Activated CD4-positive, alpha-beta memory T cell treated with anti-CD3 and anti-CD28 coated beads for 36 hours (primary cell): ENCODE measurements around the gene TMEM41B. TPM values are rescaled to one million over a fixed set of nuclear protein-coding genes. Genes with fewer than 3 reads are reported as not detected.
"Not testable (repeated sequence)": the region's sequence is repeated elsewhere in the genome, so short reads cannot be mapped to it uniquely, and the experiment has no call there.

Source experiments
- CTCF ChIA-PET: fragments of 350-600 bp; sonication (Branson Sonifier 250); formaldehyde crosslinking; loops from one replicate; lab custom pipeline; 2021; ENCODE audit warnings: antibody characterized with exemption, inconsistent platforms; lab: Charles Lee
- POLR2A ChIA-PET: fragments of 350-600 bp; sonication (Branson Sonifier 250); formaldehyde crosslinking; loops from one replicate; lab custom pipeline; 2021; ENCODE audit warnings: antibody characterized with exemption; lab: Charles Lee
- DNase-seq: peaks from one replicate; pipeline ENCODE4 v3.0.0-alpha.2; 2020
- H3K27ac Mint-ChIP-seq: one replicate; pipeline ENCODE4 v1.8.0; 2021; ENCODE audit warnings: mixed read lengths
- H3K27me3 Mint-ChIP-seq: one replicate; pipeline ENCODE4 v1.8.0; 2021; ENCODE audit warnings: mixed read lengths
- H3K36me3 Mint-ChIP-seq: one replicate; pipeline ENCODE4 v1.8.0; 2021; ENCODE audit warnings: mixed read lengths
- H3K4me1 Mint-ChIP-seq: one replicate; pipeline ENCODE4 v1.8.0; 2021; ENCODE audit warnings: low read depth, mixed read lengths
- H3K4me3 Mint-ChIP-seq: one replicate; pipeline ENCODE4 v1.8.0; 2021; ENCODE audit warnings: mild to moderate bottlenecking, mixed read lengths
- H3K9me3 Mint-ChIP-seq: one replicate; pipeline ENCODE4 v1.8.0; 2021; ENCODE audit warnings: mixed read lengths
- intact Hi-C: fragments of 100-400 bp; cut with micrococcal nuclease; formaldehyde crosslinking; loops from one replicate; pipeline ENCODE4 v1.15.1; 2023
- total RNA-seq, 2 experiments: library from RNA; stranded (reverse); gene quantifications; one replicate each; pipeline ENCODE4 v1.2.3, GENCODE V29; 2021

Gene TMEM41B, protein sequence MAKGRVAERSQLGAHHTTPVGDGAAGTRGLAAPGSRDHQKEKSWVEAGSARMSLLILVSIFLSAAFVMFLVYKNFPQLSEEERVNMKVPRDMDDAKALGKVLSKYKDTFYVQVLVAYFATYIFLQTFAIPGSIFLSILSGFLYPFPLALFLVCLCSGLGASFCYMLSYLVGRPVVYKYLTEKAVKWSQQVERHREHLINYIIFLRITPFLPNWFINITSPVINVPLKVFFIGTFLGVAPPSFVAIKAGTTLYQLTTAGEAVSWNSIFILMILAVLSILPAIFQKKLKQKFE
- 10 to 100 TPM; 33.6 to 36.1 TPM for total RNA-seq

DNA sequence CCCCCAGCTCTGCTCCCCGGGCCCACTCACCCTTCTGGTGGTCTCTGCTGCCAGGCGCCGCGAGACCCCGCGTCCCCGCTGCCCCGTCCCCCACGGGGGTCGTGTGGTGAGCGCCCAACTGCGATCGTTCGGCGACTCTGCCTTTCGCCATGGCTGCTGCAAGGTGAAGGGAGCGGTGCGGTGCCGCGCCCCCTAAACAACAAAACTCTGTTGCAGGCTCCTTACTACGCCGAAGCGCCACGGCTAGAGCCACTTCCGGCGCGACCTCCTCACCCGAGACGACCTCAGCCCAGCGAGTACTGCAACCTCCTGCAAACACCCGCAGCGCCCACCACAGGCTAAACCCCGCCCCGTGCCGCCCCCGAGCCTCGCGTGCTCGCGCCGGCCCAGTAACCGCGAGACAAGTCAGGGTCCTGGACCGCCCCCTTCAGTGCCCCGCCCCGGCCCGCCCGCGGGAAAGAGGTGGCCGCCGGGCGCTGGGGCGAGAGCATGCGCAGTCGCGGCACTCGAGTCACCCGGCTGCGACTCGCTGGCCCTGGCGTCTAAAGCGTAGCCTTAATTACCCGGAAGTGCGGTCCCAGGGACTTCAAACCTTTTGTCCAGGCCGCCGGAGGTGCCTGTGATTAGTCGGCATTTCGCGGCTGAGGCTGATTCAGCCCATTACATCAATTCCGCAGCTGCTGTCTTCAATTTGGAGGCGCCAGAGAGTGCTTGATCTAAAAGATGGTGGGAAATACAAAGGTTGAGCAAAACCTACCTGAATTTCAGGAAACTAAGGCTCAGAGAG lies at the start of gene TMEM41B:
TSS of gene TMEM41B (minus strand) at position 303 of the 787 bp plus-strand sequence. CDS start at position 151, 152 bp downstream.
- peak within 1 kb of the TSS; percentile 97 for H3K4me3 Mint-ChIP-seq
- peaks cover 11% of the 10 kb centered on the region for H3K27me3 Mint-ChIP-seq
- peak; percentile 99 for DNase-seq
- peaks cover 33% of the 10 kb centered on the region for H3K4me1 Mint-ChIP-seq
- H3K9me3 Mint-ChIP-seq, result no peaks in the 10 kb centered on the region
- peak within 1 kb of the TSS; percentile 95 for H3K27ac Mint-ChIP-seq
- H3K36me3 Mint-ChIP-seq, result peaks cover 7% of the 10 kb centered on the region
- intact Hi-C loops, result loop anchor here (1.0 to 5.0 kb wide), 9 partner anchors 34 to 443 kb away; partner anchors contain the start of genes IPO7 and TMEM9B
- ChIA-PET CTCF (interaction anchor here (1.0 to 2.8 kb wide), 2 partner anchors 10 to 72 kb away, joined by 3 to 13 read pairs; no protein-coding TSS in a partner anchor), POLR2A (interaction anchor here (0.9 to 1.5 kb wide), 6 partner anchors 70 to 632 kb away, joined by 3 to 13 read pairs (median 5); partner anchors contain the start of genes IPO7, RPL27A, TRIM66 and ZNF143)

DNA sequence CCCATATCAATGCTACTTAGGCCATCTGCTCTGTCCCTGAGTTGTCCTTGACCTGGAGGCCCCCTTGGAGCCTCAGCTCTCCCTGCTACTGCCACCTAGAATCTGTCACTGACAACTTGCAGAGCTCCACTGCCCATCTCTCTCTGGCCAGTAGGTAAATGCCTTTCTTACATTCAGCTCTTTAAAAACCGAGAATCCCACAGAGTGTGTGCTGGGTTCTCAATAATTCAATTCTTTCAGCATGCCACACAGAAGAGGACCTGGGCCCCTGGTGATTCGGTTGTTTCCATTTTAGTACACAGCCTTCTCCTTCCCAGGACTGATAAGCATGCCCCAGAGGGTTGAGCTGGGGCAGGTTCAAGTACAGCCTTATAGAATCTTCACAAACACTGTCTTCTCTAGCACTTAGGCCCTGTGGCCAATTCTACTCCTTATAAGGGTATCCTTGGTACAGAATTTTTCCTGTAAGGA lies 48.0 kb upstream of the TMEM41B start:
- H3K27ac Mint-ChIP-seq, result peak overlapping the region; percentile 88
- peak overlapping the region; percentile 13 for H3K4me3 Mint-ChIP-seq

DNA sequence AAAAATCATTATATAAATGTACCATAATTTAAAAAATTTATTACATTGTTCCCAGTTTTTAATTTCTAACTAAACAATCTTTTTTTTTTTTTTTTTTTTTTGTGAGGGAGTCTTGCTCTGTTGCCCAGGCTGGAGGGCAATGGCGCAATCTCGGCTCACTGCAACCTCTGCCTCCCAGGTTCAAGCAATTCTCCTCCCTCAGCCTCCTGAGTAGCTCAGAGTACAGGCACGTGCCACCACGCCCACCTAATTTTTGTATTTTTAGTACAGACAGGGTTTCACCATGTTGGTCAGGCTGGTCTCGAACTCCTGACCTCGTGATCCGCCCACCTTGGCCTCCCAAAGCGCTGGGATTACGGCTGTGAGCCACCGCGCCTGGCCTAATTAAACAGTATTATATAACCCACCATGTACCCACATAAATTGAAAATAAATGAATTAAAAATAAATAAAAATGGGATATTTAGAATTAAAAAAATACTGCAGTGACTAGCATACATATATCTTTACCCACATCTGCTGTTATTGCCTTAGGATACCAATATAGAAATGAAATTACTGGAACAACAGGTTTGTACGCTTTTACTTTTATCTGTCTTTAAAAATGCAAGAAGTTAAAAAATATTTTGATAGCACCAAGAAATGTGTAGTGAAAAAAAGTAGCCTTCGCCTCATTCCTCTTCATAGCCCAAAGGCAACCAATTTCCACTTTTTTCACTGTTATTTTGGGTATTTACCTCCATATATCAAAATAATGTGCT lies 46.6 kb upstream of the TMEM41B start:
- H3K4me3 Mint-ChIP-seq, CTCF ChIA-PET, DNase-seq, H3K27me3 Mint-ChIP-seq, H3K36me3 Mint-ChIP-seq, H3K9me3 Mint-ChIP-seq, POLR2A ChIA-PET: not testable (repeated sequence)
- intact Hi-C loops, result loop anchor here (1.0 to 5.0 kb wide), 5 partner anchors 47 to 679 kb away; partner anchors contain the start of genes RPL27A, TMEM41B, TRIM66 and ZNF143
- Mint-ChIP-seq H3K4me1 (peaks cover 35% of the 10 kb centered on the region), H3K27ac (peak overlapping the region; percentile 57)

More for the DNA sequence above, 48.0 kb upstream of the TMEM41B start:
- intact Hi-C loops, result loop anchor here (5.0 kb wide), 3 partner anchors 100 to 680 kb away; partner anchors contain the start of genes RPL27A, TRIM66 and ZNF143
- ChIA-PET POLR2A (interaction anchor here (0.5 to 3.5 kb wide), 4 partner anchors 11 to 409 kb away, joined by 3 to 31 read pairs (median 4); partner anchors contain the start of gene IPO7), CTCF (interaction anchor here (0.5 to 1.9 kb wide), 2 partner anchors 23 to 103 kb away, joined by 3 to 7 read pairs; no protein-coding TSS in a partner anchor)
- no peaks in the 10 kb centered on the region for H3K36me3 Mint-ChIP-seq
- H3K4me1 Mint-ChIP-seq, result peaks cover 35% of the 10 kb centered on the region
- H3K27me3 Mint-ChIP-seq, result no peaks in the 10 kb centered on the region
- DNase-seq, result peak; percentile 43
- H3K9me3 Mint-ChIP-seq, result no peaks in the 10 kb centered on the region

DNA sequence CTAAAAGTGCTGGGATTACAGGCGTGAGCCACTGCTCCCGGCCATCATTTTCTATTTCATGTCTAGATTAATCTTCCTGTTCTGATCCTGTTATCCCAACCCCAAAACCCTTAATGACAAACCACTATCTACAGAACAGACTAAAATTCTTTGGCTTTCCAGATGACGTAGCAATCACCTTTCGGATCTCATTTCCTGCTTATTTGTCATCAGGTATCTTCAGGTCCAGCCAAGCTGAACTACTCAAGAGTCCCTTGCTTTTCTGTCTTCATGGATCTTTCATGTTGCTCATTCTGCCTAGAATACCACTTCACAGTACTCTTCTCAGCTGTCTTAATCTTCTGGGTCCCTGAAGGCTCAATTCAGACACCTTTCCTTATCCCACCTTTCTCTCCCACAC lies 42.6 kb upstream of the TMEM41B start:
- DNase-seq, result no peak
- POLR2A ChIA-PET, result no interaction called here
- peaks cover 8% of the 10 kb centered on the region for H3K4me1 Mint-ChIP-seq

DNA sequence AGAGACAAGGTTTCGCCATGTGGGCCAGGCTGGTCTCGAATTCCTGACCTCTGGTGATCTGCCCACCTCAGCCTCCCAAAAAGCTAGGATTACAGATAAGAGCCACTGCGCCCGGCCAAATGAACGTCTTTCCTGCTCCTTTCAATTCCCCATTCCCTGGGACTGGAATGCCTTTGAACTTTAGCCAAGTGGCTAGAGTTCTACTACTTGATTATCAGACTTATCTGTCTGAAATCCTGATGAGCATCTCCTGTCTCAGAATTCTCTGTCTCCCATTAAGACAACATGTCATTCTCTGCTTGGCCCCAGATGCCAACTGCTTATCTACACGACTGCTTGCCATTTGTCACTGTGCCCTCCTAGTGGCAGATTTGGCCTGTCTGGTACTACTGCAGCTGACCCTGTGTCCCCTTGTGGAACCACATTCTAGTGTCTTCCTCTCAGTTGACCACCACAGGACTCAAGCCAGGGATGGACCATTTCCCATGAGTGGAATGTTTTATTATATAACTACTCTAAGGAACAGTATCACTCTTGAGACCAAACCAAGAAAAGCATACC lies 37.0 kb upstream of the TMEM41B start:
- intact Hi-C loops, result no loop called here
- ChIA-PET CTCF (no interaction called here), POLR2A (no interaction called here)
- Mint-ChIP-seq H3K27ac (no peak overlapping the region), H3K4me1 (peaks cover 6% of the 10 kb centered on the region), H3K4me3 (no peak overlapping the region), H3K27me3 (no peaks in the 10 kb centered on the region), H3K36me3 (no peaks in the 10 kb centered on the region), H3K9me3 (no peaks in the 10 kb centered on the region)
- no peak for DNase-seq

More for the DNA sequence above, 42.6 kb upstream of the TMEM41B start:
- CTCF ChIA-PET, result no interaction called here
- Mint-ChIP-seq H3K9me3 (no peaks in the 10 kb centered on the region), H3K27ac (no peak overlapping the region), H3K36me3 (no peaks in the 10 kb centered on the region), H3K27me3 (no peaks in the 10 kb centered on the region), H3K4me3 (no peak overlapping the region)
- intact Hi-C loops, result no loop called here

DNA sequence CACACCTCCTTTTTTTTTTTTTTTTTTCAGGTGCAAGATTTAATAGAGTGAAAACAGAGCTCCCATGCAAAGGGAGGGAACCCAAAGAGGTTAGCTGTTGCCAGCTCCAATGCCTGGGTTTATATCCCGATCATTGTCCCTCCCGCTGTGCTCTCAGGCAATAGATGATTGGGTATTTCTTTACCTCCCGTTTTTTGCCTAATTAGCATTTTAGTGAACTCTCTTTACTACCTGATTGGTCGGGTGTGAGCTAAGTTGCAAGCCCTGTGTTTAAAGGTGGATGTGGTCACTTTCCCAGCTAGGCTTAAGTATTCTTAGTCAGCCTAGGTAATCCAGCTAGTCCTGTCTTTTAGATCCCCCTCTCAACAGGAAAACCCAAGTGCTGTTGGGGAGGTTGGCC lies 33.4 kb upstream of the TMEM41B start:
- ChIA-PET CTCF (interaction anchor here (1.0 kb wide), 1 partner anchor 182 kb away, joined by 3 read pairs; no protein-coding TSS in a partner anchor), POLR2A (interaction anchor here (1.1 kb wide), 1 partner anchor 15 kb away, joined by 3 read pairs; no protein-coding TSS in a partner anchor)
- DNase-seq, H3K27ac Mint-ChIP-seq, H3K27me3 Mint-ChIP-seq, H3K36me3 Mint-ChIP-seq, intact Hi-C loops, H3K4me3 Mint-ChIP-seq, H3K9me3 Mint-ChIP-seq, H3K4me1 Mint-ChIP-seq: not testable (repeated sequence)

DNA sequence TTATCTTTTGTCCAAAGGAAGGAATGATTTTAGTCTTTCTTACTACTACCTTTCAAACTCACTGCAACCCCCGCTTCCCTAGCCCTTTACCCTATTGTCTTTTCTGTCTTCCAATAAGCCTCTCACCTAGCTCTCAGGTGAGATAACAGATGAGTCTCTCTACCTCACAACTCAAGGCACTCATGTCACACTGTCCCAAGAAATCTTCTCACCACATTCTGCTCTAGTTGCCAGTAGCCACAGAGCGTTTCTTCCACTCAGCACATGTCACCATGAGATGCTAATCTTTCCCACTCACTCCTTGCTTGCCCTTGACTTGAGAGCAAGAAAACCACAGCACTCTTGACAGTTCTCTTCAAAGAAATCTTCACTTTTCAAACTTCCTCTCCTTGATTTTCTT lies 32.7 kb upstream of the TMEM41B start:
- ChIA-PET POLR2A (interaction anchor here (1.1 kb wide), 1 partner anchor 14 kb away, joined by 3 read pairs; no protein-coding TSS in a partner anchor), CTCF (interaction anchor here (1.0 kb wide), 1 partner anchor 182 kb away, joined by 3 read pairs; no protein-coding TSS in a partner anchor)
- Mint-ChIP-seq H3K27ac (no peak overlapping the region), H3K9me3 (no peaks in the 10 kb centered on the region), H3K4me3 (no peak overlapping the region), H3K4me1 (peaks cover 6% of the 10 kb centered on the region), H3K27me3 (no peaks in the 10 kb centered on the region), H3K36me3 (no peaks in the 10 kb centered on the region)
- no peak for DNase-seq
- intact Hi-C loops, result no loop called here

DNA sequence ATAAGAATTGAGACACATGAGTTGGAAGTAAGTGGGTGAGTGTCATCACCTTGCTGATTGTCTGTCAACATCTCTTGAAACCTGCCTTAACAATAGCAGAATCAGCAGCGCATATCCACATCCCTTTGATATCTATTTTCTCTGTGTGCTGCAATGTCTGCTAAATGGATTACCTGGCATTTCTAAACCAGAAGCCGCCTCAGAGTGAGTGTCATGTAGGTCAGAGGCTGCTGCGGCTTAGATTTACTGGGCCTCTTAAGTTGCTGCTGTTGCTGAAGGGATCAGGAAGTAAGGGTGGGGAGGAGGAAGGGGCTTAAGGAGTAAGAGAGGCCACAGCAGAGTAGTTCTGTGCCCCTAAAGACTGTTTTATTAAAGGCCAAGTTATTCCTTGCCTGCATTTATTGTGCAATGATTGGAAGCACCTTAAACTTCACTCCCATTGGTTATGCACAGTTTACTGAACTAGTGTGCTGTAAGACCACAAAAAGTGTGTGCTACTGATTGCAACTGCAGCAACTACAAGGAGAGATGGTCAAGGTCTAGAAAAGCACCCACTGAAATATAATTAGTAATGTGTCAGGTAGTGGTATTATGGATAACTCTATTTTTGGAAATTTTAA lies 29.8 kb upstream of the TMEM41B start:
- DNase-seq, result no peak
- H3K27me3 Mint-ChIP-seq, result no peaks in the 10 kb centered on the region
- CTCF ChIA-PET, result no interaction called here
- H3K36me3 Mint-ChIP-seq, result no peaks in the 10 kb centered on the region
- intact Hi-C loops, result no loop called here
- peaks cover 6% of the 10 kb centered on the region for H3K4me1 Mint-ChIP-seq
- no peaks in the 10 kb centered on the region for H3K9me3 Mint-ChIP-seq
- H3K27ac Mint-ChIP-seq, result no peak overlapping the region
- POLR2A ChIA-PET, result no interaction called here
- no peak overlapping the region for H3K4me3 Mint-ChIP-seq

DNA sequence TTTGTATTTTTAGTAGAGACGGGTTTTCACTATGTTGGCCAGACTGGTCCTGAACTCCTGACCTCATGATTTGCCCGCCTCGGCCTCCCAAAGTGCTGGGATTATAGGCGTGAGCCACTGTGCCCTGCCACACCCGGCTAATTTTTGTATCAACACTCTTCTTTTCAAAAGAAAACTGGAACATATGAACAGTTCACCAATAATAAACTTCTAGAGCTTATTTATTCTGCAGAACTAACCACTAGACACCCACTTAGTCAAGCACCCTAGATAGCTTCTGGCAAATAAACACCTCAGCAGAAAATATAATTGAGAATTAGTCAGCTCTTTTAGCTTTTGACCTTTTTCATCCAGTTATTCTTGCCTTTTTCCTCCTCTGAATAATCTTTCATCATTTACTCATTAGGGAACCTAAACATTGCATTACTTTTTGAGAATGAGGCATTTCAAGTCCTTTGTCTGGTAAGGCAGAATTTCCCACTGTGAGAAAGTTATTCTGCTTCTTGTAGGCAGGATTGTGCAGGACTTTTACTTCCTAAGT lies 27.3 kb upstream of the TMEM41B start:
- no peak overlapping the region for H3K4me3 Mint-ChIP-seq
- no peak overlapping the region for H3K27ac Mint-ChIP-seq
- ChIA-PET POLR2A (no interaction called here), CTCF (interaction anchor here (0.6 kb wide), 2 partner anchors 9 to 166 kb away, joined by 3 read pairs; no protein-coding TSS in a partner anchor)
- no peak for DNase-seq
- H3K27me3 Mint-ChIP-seq, result no peaks in the 10 kb centered on the region
- H3K9me3 Mint-ChIP-seq, result no peaks in the 10 kb centered on the region
- H3K4me1 Mint-ChIP-seq, result no peaks in the 10 kb centered on the region
- intact Hi-C loops, result no loop called here
- H3K36me3 Mint-ChIP-seq, result no peaks in the 10 kb centered on the region

DNA sequence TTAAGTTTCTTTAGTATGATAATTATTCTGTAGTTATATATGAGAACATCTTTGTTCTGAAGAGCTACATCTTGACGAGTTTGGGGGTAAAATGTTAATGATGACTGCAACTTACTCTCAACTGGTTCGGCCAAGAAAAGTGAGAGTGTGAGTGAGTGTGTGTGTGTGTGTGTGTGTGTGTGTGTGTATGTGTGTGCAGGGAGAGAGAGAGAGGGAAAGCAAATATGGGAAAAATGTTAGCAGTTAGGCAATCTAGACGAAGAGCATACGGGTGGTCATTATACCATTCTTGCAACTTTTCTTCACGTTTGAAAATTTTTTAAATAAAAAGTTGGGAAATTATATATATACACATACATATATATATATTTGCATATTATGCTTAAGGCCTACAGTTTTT lies 18.3 kb upstream of the TMEM41B start:
- H3K27me3 Mint-ChIP-seq, result no peaks in the 10 kb centered on the region
- H3K9me3 Mint-ChIP-seq, result no peaks in the 10 kb centered on the region
- intact Hi-C loops, result no loop called here
- H3K4me1 Mint-ChIP-seq, result no peaks in the 10 kb centered on the region
- no peak for DNase-seq
- no peak overlapping the region for H3K27ac Mint-ChIP-seq
- POLR2A ChIA-PET, result interaction anchor here (0.6 kb wide), 1 partner anchor 15 kb away, joined by 3 read pairs; no protein-coding TSS in a partner anchor
- H3K36me3 Mint-ChIP-seq, result no peaks in the 10 kb centered on the region
- no peak overlapping the region for H3K4me3 Mint-ChIP-seq
- CTCF ChIA-PET, result interaction anchor here (0.6 kb wide), 1 partner anchor 9 kb away, joined by 3 read pairs; no protein-coding TSS in a partner anchor
